HepG2 (cell line): ENCODE data around the gene ZFAND3. TPM values are rescaled to one million over a fixed set of nuclear protein-coding genes. Genes with fewer than 3 reads are reported as not detected.

ENCODE experiments used
- HMGA1 ChIP-seq: sonication (generic); formaldehyde crosslinking; conservative IDR thresholded peaks from 2 replicates; pipeline ENCODE4 v1.4.0; 2020; ENCODE audit warnings: missing genetic modification reagents
- SIN3A ChIP-seq: IDR thresholded peaks from 2 replicates; pipeline ENCODE4 v1.6.1; 2011; ENCODE audit warnings: low read depth, mild to moderate bottlenecking, control low read depth, low read length, borderline replicate concordance
- ZBTB38 ChIP-seq: sonication (generic); formaldehyde crosslinking; IDR thresholded peaks from 2 replicates; pipeline ENCODE4 v1.5.1; 2020; ENCODE audit warnings: mild to moderate bottlenecking, missing genetic modification reagents
- ZBTB40 ChIP-seq, 2 experiments: fragments of 450-650 bp in 1 of 2; sonication (generic) in 1 of 2; formaldehyde crosslinking in 1 of 2; IDR thresholded peaks; 2 replicates each; pipeline versions ENCODE4 v1.6.1 to v1.8.0; 2016 to 2022; ENCODE audit warnings: antibody characterized with exemption in 1 of 2, mild to moderate bottlenecking in 1 of 2, missing genetic modification reagents in 1 of 2
- ZFP91 ChIP-seq: sonication (generic); formaldehyde crosslinking; IDR thresholded peaks from 2 replicates; pipeline ENCODE4 v1.9.0; 2022; ENCODE audit warnings: missing genetic modification reagents, mild to moderate bottlenecking, borderline replicate concordance
- ZNF205 ChIP-seq: IDR thresholded peaks from 2 replicates; pipeline ENCODE4 v1.6.1; 2018; ENCODE audit warnings: missing biosample characterization, missing genetic modification reagents
- ZNF292 ChIP-seq: sonication (generic); formaldehyde crosslinking; IDR thresholded peaks from 2 replicates; pipeline ENCODE4 v1.8.1; 2022; ENCODE audit warnings: mild to moderate bottlenecking, low read depth, missing genetic modification reagents, borderline replicate concordance
- ZNF362 ChIP-seq: sonication (generic); formaldehyde crosslinking; IDR thresholded peaks from 2 replicates; pipeline ENCODE4 v1.4.0; 2020; ENCODE audit warnings: missing genetic modification reagents, mild to moderate bottlenecking, borderline replicate concordance
- ZNF770 ChIP-seq: sonication (generic); formaldehyde crosslinking; IDR thresholded peaks from 2 replicates; pipeline ENCODE4 v1.5.0; 2020; ENCODE audit warnings: mild to moderate bottlenecking, missing genetic modification reagents
- polyA plus RNA-seq, 8 experiments: library from polyadenylated mRNA; depleted of rRNA in 3 of 8; stranded (reverse) in 7 of 8; unstranded in 1 of 8; fragments of >200 nt; fragmentation: Illumina TruSeq in 4 of 8; extraction: Trizol in 4 of 8; gene quantifications; 2 replicates each; pipeline versions ENCODE4 v1.2.1 to v1.2.3, GENCODE V29; 2011 to 2016; ENCODE audit warnings: low read depth in 4 of 8, missing spikeins in 1 of 8, mixed read lengths in 1 of 8; ENCODE audit not compliant: insufficient read depth in 1 of 8
- total RNA-seq, 5 experiments: library from RNA; depleted of rRNA; stranded (reverse); fragments of >200 nt; fragmentation: Illumina TruSeq; extraction: Trizol; gene quantifications; 2 replicates each; pipeline ENCODE4 v1.2.3, GENCODE V29; 2016; ENCODE audit warnings: low read depth in 1 of 5

Gene ZFAND3
- total and polyA plus RNA-seq, 2 of the 13 experiments (the other 11 are each of a cell fraction or from before 2014, with no cell fraction given) = 16.4 to 17.1 TPM

GRCh38 chr6:37791156-37791919 is 28.2 kb upstream of the ZFAND3 start (continued):
- no peak; the same call in 1 of the 2 replicates for TF ChIP-seq ZNF770
- peak; percentile 90; the same call in 1 of the 2 replicates for TF ChIP-seq ZFP91 (CRISPR knock-in tag)
- peak; percentile 72 for TF ChIP-seq ZNF205 (CRISPR knock-in tag)
- TF ChIP-seq SIN3A = peak; percentile 80; the same call in 1 of the 2 replicates
- TF ChIP-seq ZBTB40 (IDR thresholded peaks at IDR 0.05) = no peak
- peak; percentile 84; the same call in 1 of the 2 replicates for TF ChIP-seq ZBTB40 (CRISPR knock-in tag; IDR thresholded peaks at IDR 0.05)
- TF ChIP-seq ZNF362 (CRISPR knock-in tag) = no peak; the same call in 1 of the 2 replicates
- TF ChIP-seq ZBTB38 (CRISPR knock-in tag) = peak; percentile 70; the same call in 1 of the 2 replicates
- TF ChIP-seq ZNF292 (CRISPR knock-in tag) = peak; percentile 95; the same call in 1 of the 2 replicates
- TF ChIP-seq HMGA1 (CRISPR knock-in tag) = no peak
